ENCODE measurements around the gene CTIF.

CTIF gene

DNA sequence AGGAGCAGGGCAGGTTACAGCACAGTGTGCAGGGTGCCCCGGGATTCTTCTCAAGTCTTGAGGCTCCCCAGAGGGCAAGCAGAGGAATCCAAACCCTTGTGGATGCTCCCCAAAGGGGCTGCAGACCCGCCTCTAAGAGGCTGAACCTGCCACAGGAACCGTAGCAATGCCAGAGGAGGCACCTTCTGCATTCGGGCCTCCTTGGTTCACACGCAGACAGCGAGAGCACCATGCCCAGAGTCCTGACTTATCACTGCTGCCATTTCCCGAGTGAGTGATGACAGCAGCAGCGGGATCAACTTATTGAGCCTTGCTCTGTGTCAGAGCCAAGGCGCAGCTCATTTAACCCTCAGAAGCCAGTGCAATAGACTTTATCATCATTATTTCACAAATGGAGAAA, 203.5 kb downstream of the CTIF start:
- peaks cover 3% of the 10 kb centered on the region; the same call in 1 of the 2 replicates for H3K4me1 ChIP-seq
- TF ChIP-seq, protein P1, sequence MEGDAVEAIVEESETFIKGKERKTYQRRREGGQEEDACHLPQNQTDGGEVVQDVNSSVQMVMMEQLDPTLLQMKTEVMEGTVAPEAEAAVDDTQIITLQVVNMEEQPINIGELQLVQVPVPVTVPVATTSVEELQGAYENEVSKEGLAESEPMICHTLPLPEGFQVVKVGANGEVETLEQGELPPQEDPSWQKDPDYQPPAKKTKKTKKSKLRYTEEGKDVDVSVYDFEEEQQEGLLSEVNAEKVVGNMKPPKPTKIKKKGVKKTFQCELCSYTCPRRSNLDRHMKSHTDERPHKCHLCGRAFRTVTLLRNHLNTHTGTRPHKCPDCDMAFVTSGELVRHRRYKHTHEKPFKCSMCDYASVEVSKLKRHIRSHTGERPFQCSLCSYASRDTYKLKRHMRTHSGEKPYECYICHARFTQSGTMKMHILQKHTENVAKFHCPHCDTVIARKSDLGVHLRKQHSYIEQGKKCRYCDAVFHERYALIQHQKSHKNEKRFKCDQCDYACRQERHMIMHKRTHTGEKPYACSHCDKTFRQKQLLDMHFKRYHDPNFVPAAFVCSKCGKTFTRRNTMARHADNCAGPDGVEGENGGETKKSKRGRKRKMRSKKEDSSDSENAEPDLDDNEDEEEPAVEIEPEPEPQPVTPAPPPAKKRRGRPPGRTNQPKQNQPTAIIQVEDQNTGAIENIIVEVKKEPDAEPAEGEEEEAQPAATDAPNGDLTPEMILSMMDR (IDR thresholded peaks at IDR 0.05; ENCODE audit: low read depth, low read length), result no peak
- DNase-seq, result no peak
- no peaks in the 10 kb centered on the region for H3K36me3 ChIP-seq
- H3K9me3 ChIP-seq, result no peaks in the 10 kb centered on the region
- no peak overlapping the region for H3K4me3 ChIP-seq (ENCODE audit: low read depth, low read length)
- H3K27me3 ChIP-seq, result no peaks in the 10 kb centered on the region

GRCh38 chr18:48742706-48743475, 204.1 kb downstream of the CTIF start:
- Histone ChIP-seq H3K27me3 (no peaks in the 10 kb centered on the region), H3K36me3 (no peaks in the 10 kb centered on the region), H3K4me1 (peaks cover 3% of the 10 kb centered on the region; the same call in 1 of the 2 replicates), H3K4me3 (ENCODE audit: low read depth, low read length) (no peak overlapping the region), H3K9me3 (no peaks in the 10 kb centered on the region)
- peak; percentile 56 for DNase-seq
- TF ChIP-seq, protein P1 (IDR thresholded peaks at IDR 0.05; ENCODE audit: low read depth, low read length), result no peak

- H3K27me3 ChIP-seq, result no peaks in the 10 kb centered on the region
- no peaks in the 10 kb centered on the region for H3K36me3 ChIP-seq
- TF ChIP-seq, protein P1 (IDR thresholded peaks at IDR 0.05; ENCODE audit: low read depth, low read length), result no peak
- DNase-seq, result no peak
- H3K4me1 ChIP-seq, result peaks cover 3% of the 10 kb centered on the region; the same call in 1 of the 2 replicates
- H3K4me3 ChIP-seq (ENCODE audit: low read depth, low read length), result no peak overlapping the region
- H3K9me3 ChIP-seq, result no peaks in the 10 kb centered on the region
Measured at GRCh38 chr18:48743886-48744285, 205.1 kb downstream of the CTIF start.

GRCh38 chr18:48745293-48745692, 206.5 kb downstream of the CTIF start:
- Histone ChIP-seq H3K36me3 (no peaks in the 10 kb centered on the region), H3K4me1 (peaks cover 3% of the 10 kb centered on the region; the same call in 1 of the 2 replicates), H3K27me3 (no peaks in the 10 kb centered on the region), H3K9me3 (no peaks in the 10 kb centered on the region), H3K4me3 (ENCODE audit: low read depth, low read length) (no peak overlapping the region)
- TF ChIP-seq, protein P1 (IDR thresholded peaks at IDR 0.05; ENCODE audit: low read depth, low read length), result no peak
- DNase-seq, result no peak

- DNase-seq, result no peak
- TF ChIP-seq, protein P1 (IDR thresholded peaks at IDR 0.05; ENCODE audit: low read depth, low read length), result no peak
- H3K4me3 ChIP-seq (ENCODE audit: low read depth, low read length), result no peak overlapping the region
- no peaks in the 10 kb centered on the region for H3K27me3 ChIP-seq
- H3K36me3 ChIP-seq, result no peaks in the 10 kb centered on the region
- no peaks in the 10 kb centered on the region for H3K9me3 ChIP-seq
- H3K4me1 ChIP-seq, result peaks cover 15% of the 10 kb centered on the region
Measured at GRCh38 chr18:48749768-48750167, 210.9 kb downstream of the CTIF start.

- DNase-seq, result no peak
- Histone ChIP-seq H3K9me3 (no peaks in the 10 kb centered on the region), H3K27me3 (no peaks in the 10 kb centered on the region), H3K36me3 (no peaks in the 10 kb centered on the region), H3K4me1 (peaks cover 15% of the 10 kb centered on the region), H3K4me3 (ENCODE audit: low read depth, low read length) (no peak overlapping the region)
- TF ChIP-seq, protein P1 (IDR thresholded peaks at IDR 0.05; ENCODE audit: low read depth, low read length), result no peak
Measured at GRCh38 chr18:48750485-48751175, 211.8 kb downstream of the CTIF start.

All from BE2C (cell line).